NCI-H1694 treated with DMSO at 0.1 percent for 48 hours (cell line): ENCODE results near the gene SLC13A5.
A peak's percentile ranks its signal among the peaks of the same experiment; 100 is the strongest.
"Not testable (repeated sequence)": the region's sequence is repeated elsewhere in the genome, so short reads cannot be mapped to it uniquely, and the experiment has no call there.

Experiments used
- DNase-seq: peaks from one replicate; lab custom pipeline; 2025; lab: John Stamatoyannopoulos, UW

The SLC13A5 gene

DNA sequence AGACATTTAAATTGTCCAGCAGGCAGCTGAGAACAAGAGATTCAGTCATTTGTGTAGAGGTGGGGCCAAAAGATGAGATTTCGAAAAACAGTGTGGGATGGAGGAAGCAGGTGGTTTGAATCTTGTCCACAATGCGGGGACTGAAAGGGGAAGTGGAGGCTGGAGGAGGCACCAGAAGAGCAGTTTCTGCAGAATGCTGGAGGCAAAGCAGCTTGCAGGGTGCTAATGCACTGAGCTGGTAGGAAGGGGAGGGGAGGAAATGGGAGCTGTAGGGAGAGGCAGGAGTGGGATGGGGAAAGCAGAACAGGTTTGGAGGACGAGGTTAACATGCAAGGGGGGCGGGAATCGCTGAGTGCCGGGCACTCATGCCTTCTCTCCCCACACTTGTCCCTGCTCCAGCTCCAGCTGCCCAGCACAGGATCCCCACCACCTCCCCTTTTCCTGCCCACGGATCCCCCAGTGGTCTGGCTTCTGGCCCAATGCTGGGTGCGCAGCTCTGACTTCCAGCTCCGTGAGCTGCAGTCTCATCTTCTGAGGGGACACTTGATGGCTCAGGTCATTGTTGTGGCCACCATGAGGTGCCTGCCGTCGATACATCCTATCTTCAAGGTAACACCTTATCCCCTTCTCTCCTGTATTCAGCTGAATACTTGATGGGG lies 52.2 kb downstream of the SLC13A5 start:
- no peak for DNase-seq

GRCh38 chr17:6660101-6660500 lies 53.1 kb downstream of the SLC13A5 start:
- DNase-seq, result no peak

DNA sequence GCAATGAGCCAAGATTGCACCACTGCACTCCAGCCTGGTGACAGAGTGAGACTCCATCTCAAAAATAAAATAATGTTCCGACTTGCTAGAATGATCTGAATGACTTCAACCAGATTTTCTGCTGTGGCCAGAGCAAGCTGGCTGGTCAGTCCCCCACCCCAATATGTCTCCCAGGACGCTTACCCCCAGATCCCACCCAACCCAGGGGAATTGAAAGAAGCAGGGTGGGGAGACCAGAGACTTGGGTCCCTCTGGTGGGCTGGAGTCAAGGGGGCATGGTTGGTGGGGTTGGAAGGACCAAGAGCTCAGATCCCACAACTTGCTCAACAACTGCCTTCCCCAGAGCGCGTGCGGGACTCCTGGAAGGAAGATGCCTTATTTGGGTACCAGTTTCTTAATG lies 54.8 kb downstream of the SLC13A5 start:
- not testable (repeated sequence) for DNase-seq

- no peak for DNase-seq
These were observed 55.4 kb downstream of the SLC13A5 start for GRCh38 chr17:6657633-6658287.

- DNase-seq, result not testable (repeated sequence)
These were observed 56.2 kb downstream of the SLC13A5 start for GRCh38 chr17:6656797-6657632.

DNA sequence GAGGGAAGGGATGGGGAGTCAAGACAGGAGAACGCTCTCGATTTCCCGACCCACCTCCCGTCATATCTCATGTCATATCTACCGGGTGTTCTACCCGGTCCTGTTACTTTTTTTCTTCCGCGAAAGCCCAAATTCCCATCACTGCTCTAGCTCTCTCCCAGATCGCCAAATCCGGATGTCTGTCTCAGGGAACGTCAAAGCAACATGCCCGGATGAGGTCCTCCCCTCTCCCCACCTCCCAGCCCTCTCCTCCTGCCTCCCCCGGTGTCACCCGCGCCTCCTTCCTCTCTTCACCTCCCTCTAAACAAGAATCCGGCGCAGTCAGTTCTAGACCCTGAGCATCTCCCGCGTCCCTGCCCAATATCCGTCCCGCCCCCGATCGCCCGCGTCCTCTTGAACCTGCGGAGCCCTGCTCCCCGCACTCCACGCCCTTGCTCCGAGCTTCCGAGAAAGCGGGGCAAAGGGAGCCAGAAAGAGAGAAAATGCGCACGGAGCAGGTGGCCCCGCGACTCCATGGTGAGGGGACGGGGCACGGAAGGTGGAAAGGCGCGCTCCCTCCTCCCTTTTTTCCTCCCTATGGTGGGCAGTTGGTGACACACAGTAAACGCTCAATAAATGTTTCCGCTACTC lies 57.3 kb downstream of the SLC13A5 start:
- DNase-seq, result peak; percentile 4

GRCh38 chr17:6654841-6655731 lies 58.1 kb downstream of the SLC13A5 start:
- peak; percentile 45 for DNase-seq

DNA sequence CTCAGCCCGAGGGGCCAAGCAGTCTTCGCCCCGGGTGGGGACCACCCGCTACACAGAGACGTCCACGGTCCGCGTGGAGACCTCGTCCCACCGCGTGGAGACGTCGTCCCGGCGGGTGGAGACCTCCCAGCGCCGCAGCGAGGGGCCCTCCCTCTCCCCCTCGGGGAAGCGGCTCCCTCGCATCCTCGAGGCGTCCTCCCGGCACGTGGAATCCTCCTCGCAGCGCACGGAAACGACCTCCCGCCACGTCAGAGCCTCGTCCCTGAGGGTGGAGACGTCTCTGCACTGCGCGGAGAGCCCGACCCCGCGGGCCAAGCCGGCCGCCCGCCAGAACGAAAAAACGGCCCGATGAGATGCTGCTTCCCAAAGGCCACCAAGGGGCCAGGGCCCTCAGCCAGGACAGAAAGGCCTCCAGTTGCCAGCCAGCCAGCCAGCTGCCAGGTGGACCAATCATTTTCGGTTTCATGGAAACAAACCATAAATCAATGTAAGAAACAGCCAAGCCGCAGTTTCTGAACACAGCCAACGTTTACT lies 61.2 kb downstream of the SLC13A5 start:
- no peak for DNase-seq

- peak; percentile 81 for DNase-seq
These were observed 61.7 kb downstream of the SLC13A5 start, which contains the start of the genes C17orf100 and MED31 for GRCh38 chr17:6651354-6651918. TSS of gene C17orf100 (plus strand) at chr17:6651762. CDS start at chr17:6651914, 152 bp downstream. TSS of gene MED31 (minus strand) at chr17:6651605. CDS start at chr17:6651528, 77 bp downstream.

- DNase-seq, result peak; percentile 26
These were observed 65.0 kb downstream of the SLC13A5 start for GRCh38 chr17:6648181-6648580.

GRCh38 chr17:6643451-6644125 lies 69.6 kb downstream of the SLC13A5 start:
- no peak for DNase-seq

DNA sequence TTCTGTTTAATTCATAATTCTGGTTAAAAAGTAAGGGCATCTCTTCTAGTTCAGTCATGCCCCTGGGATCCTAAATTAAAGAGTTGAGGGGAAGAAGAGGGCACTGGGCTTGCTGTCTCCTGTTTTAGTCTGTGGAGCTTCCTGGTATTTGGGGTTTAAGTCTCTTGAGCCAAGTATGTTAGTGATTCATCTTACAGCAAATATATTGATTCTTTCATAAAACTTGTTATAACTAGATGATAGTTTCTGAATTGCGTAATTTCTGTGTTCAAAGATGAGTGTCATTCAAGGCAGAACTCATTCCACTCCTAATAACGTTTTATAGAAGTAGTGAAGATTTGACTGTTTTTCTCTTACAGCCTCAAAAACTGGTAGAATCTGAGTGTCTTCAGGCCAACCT lies 70.6 kb downstream of the SLC13A5 start:
- DNase-seq, result no peak

- DNase-seq, result no peak
These were observed 71.8 kb downstream of the SLC13A5 start for GRCh38 chr17:6641247-6641863.

DNA sequence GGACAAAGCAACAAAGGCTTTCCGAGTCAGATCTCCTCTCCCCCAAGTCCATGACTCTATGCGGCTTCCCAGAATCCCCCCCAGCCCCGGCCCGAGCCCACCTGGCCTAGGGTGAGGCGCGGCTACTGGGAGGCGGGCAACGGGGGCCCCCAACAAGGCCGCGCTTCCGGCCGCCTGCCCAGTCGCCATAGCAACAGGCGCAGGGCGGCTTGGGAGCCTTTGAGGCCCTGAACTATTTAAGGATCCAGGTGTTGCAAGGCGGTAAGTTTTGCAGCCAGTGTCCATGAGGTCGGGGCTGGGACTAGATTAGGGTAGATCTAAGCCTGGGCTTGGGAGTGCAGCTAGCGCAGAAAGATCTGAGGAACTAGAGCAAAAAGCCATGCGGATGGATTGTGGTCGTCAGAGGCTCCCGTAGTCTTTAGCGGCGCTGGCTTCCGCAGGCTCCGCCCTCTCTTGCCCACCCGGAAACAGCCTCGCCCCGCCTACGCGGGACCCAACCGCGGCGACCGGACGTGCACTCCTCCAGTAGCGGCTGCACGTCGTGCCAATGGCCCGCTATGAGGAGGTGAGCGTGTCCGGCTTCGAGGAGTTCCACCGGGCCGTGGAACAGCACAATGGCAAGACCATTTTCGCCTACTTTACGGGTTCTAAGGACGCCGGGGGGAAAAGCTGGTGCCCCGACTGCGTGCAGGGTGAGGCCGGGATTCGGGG lies 72.5 kb downstream of the SLC13A5 start, which contains the start of the genes KIAA0753 and TXNDC17:
TSS of gene KIAA0753 (minus strand) at position 176 of the 711 bp plus-strand sequence. CDS start 5,608 bp downstream, outside the sequence.
TSS of gene TXNDC17 (plus strand) at position 525 of the 711 bp plus-strand sequence. CDS start at position 548, 23 bp downstream.
- DNase-seq, result peak; percentile 85

- peak; percentile 7 for DNase-seq
These were observed 73.3 kb downstream of the SLC13A5 start for GRCh38 chr17:6639586-6640535.

GRCh38 chr17:6639014-6639585 lies 74.1 kb downstream of the SLC13A5 start:
- DNase-seq, result no peak
